Central memory CD8-positive, alpha-beta T cell (primary cell): ENCODE measurements around the gene ALDH7A1.
"Not testable (repeated sequence)": the region's sequence is repeated elsewhere in the genome, so short reads cannot be mapped to it uniquely, and the experiment has no call there.

Experiments used
- ATAC-seq: fragments of 150-1000 bp; cut with Tn5 transposase; replicated peaks from 2 replicates; pipeline ENCODE4 v1.10.0; 2022; ENCODE audit warnings: mild to moderate bottlenecking, moderate FRiP score, moderate number of reproducible peaks; ENCODE audit not compliant: poor library complexity, severe bottlenecking; ENCODE audit errors: extremely low read depth
- DNase-seq, 2 donors: peaks; one replicate each; pipeline ENCODE4 v3.0.0; 2021; ENCODE audit warnings: low spot score in 2 of 2
- H3K27ac Mint-ChIP-seq: one replicate; pipeline ENCODE4 v1.8.0; 2022; ENCODE audit warnings: low read depth, mild to moderate bottlenecking, moderate library complexity, mixed read lengths
- H3K27me3 Mint-ChIP-seq: one replicate; pipeline ENCODE4 v1.8.0; 2022; ENCODE audit warnings: mixed read lengths
- H3K36me3 Mint-ChIP-seq: one replicate; pipeline ENCODE4 v1.8.0; 2022; ENCODE audit warnings: mild to moderate bottlenecking, moderate library complexity, mixed read lengths; ENCODE audit not compliant: insufficient read depth
- H3K4me1 Mint-ChIP-seq: one replicate; pipeline ENCODE4 v1.8.0; 2022; ENCODE audit warnings: mixed read lengths
- H3K4me3 Mint-ChIP-seq: one replicate; pipeline ENCODE4 v1.8.0; 2022; ENCODE audit warnings: mild to moderate bottlenecking, moderate library complexity, mixed read lengths
- H3K9me3 Mint-ChIP-seq: one replicate; pipeline ENCODE4 v1.8.0; 2022; ENCODE audit warnings: mixed read lengths

ALDH7A1 gene

DNA sequence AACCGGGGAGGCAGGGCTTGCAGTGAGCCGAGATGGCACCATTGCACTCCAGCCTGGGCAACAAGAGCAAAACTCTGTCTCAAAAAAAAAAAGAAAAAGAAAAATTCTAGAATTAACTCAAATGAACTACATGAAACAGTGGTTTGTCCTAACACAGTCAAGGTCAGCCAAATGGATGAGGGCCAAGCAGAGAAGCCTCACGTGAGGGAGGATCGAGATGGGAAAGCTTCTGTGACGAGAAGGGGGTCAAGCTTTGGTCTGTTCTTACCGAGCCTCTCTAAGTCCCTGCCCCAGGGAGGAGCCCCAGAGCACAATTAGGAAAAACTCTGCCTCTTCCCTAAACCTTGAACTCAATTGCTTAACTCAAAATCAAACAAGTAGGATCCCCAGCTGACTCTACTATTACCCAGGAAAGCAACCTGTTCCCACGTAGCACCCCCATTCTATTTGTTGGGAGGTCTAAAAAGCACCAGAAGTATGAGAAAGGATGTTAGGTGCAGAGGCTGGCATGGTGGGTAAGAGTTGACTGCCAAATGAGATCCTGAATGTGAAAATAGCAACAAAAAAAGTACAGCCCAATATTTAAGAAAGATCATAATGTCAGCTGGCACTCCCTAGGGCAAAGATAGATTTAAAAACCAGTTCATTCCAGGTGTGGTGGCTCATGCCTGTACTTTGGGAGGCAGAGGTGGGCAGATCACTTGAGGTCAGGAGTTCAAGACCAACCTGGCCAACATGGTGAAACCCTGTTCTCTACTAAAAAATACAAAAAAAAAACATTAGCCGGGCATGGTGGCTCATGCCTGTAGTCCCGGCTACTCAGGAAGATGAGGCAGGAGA is 7.2 kb downstream of the ALDH7A1 start:
- Mint-ChIP-seq H3K36me3 (no peaks in the 10 kb centered on the region), H3K27ac (no peak overlapping the region), H3K4me1 (no peaks in the 10 kb centered on the region), H3K4me3 (no peak overlapping the region), H3K9me3 (no peaks in the 10 kb centered on the region), H3K27me3 (peaks cover 37% of the 10 kb centered on the region)
- ATAC-seq (no peak), DNase-seq (no peak)

- DNase-seq: no peak
- Mint-ChIP-seq H3K4me3 (no peak overlapping the region), H3K36me3 (no peaks in the 10 kb centered on the region), H3K9me3 (no peaks in the 10 kb centered on the region), H3K4me1 (no peaks in the 10 kb centered on the region), H3K27me3 (peaks cover 30% of the 10 kb centered on the region), H3K27ac (no peak overlapping the region)
- ATAC-seq: no peak
Observed at GRCh38 chr5:126583761-126584160, 11.3 kb downstream of the ALDH7A1 start.

DNA sequence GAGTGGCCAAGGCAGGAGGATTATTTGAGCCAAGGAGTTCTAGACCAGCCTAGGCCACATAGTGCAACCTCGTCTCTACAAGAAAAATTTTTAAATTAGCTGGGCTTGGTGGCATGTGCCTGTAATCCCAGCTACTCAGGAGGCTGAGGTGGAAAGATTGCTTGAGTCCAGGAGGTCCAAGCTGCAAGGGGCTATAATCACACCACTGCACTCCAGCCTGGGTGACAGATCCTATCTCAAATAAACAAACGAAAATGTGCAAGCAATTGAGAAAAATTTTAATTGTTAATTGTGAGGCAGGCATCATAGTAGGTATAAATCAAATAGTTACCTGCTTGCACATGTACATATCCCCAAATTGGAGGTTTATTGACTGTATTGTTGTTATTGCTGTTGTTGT is 15.3 kb downstream of the ALDH7A1 start:
- Mint-ChIP-seq H3K4me3 (no peak overlapping the region), H3K4me1 (no peaks in the 10 kb centered on the region), H3K9me3 (no peaks in the 10 kb centered on the region), H3K27me3 (peaks cover 19% of the 10 kb centered on the region), H3K27ac (no peak overlapping the region), H3K36me3 (no peaks in the 10 kb centered on the region)
- ATAC-seq (no peak), DNase-seq (no peak)

DNA sequence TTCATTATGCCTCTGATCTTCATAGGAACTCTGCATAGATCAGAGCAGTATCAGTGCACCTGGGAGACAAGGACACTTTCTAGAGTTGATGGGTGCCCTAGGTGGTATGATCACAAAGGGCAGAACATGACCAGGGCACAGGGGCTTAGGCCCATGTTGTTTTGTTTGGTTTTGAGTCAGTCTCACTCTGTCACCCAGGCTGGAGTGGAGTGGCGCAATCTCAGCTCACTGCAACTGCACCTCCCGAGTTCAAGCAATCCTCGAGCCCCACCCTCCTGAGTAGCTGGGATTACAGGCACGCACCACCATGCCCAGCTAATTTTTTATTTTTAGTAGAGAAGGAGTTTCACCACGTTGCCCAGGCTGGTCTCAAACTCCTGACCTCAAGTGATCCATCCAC is 17.6 kb downstream of the ALDH7A1 start:
- Mint-ChIP-seq H3K4me3 (no peak overlapping the region), H3K27ac (no peak overlapping the region), H3K9me3 (no peaks in the 10 kb centered on the region), H3K36me3 (no peaks in the 10 kb centered on the region), H3K4me1 (no peaks in the 10 kb centered on the region), H3K27me3 (peaks cover 6% of the 10 kb centered on the region)
- DNase-seq: no peak
- no peak for ATAC-seq

DNA sequence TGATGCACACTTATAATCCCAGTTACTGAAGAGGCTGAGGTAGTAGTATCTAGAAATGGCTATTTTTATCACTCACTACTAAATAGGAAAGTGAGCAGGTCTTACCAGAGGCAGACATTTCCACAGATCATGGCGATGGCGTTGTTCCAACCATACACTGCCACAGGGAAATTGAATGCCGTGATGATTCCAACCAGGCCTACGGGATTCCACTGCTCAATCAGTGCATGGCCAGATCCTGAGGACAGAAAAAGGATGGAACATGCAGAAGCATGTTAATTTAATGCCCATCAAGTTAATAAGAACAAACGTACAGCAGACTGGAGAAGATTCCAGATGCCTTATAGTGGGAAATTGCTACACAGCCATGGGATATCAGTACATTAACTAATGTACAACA is 18.0 kb downstream of the ALDH7A1 start:
- ATAC-seq: no peak
- H3K27ac Mint-ChIP-seq: no peak overlapping the region
- H3K27me3 Mint-ChIP-seq: peaks cover 9% of the 10 kb centered on the region
- no peaks in the 10 kb centered on the region for H3K36me3 Mint-ChIP-seq
- H3K4me1 Mint-ChIP-seq: no peaks in the 10 kb centered on the region
- no peak for DNase-seq
- H3K9me3 Mint-ChIP-seq: no peaks in the 10 kb centered on the region
- no peak overlapping the region for H3K4me3 Mint-ChIP-seq

DNA sequence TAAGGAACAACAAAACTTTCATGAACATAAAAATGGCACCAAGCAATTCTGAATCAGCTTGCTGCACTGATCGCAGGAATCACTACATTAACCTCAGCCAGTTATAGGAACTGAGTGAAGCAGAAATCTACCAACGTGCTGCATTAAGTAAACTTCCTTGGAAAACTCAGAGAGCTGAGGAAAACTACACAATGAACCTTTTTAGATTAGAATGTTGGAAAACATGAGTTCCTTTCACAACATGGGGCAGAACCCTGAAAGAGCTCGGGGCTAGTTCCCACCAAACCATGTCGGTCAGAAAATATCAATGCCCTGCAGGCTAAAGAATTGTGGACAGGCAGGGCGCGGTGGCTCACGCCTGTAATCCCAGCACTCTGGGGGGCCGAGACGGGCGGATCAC is 19.4 kb downstream of the ALDH7A1 start:
- DNase-seq (no peak), ATAC-seq (no peak)
- no peak overlapping the region for H3K4me3 Mint-ChIP-seq
- H3K27ac Mint-ChIP-seq: no peak overlapping the region
- peaks cover 18% of the 10 kb centered on the region for H3K27me3 Mint-ChIP-seq
- H3K9me3 Mint-ChIP-seq: no peaks in the 10 kb centered on the region
- H3K4me1 Mint-ChIP-seq: no peaks in the 10 kb centered on the region
- no peaks in the 10 kb centered on the region for H3K36me3 Mint-ChIP-seq

- no peak overlapping the region for H3K27ac Mint-ChIP-seq
- no peaks in the 10 kb centered on the region for H3K9me3 Mint-ChIP-seq
- ATAC-seq (no peak), DNase-seq (no peak)
- no peaks in the 10 kb centered on the region for H3K36me3 Mint-ChIP-seq
- peaks cover 30% of the 10 kb centered on the region for H3K27me3 Mint-ChIP-seq
- H3K4me3 Mint-ChIP-seq: no peak overlapping the region
- H3K4me1 Mint-ChIP-seq: no peaks in the 10 kb centered on the region
Observed at GRCh38 chr5:126568206-126568755, 26.7 kb downstream of the ALDH7A1 start.

DNA sequence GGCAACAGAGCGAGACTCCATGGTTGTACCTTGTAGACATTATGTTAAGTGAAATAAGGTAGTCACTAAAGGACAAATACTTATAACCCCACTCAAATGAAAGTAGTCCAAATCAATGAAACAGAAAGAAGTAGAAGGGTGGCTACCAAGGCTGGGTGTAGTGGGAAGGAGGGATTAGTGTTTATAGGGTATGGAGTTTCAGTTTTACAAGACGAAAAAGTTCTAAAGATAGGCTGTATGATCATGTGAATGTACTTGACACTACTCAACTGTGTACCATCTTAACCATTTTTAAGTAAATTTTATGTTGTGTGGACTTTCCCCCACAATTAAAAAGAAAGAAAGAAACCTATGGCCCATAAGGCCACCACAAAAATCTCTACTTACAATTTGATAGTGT is 32.2 kb downstream of the ALDH7A1 start:
- no peaks in the 10 kb centered on the region for H3K36me3 Mint-ChIP-seq
- no peak for DNase-seq
- no peak overlapping the region for H3K4me3 Mint-ChIP-seq
- H3K4me1 Mint-ChIP-seq: no peaks in the 10 kb centered on the region
- peaks cover 9% of the 10 kb centered on the region for H3K27me3 Mint-ChIP-seq
- no peak for ATAC-seq
- no peaks in the 10 kb centered on the region for H3K9me3 Mint-ChIP-seq
- H3K27ac Mint-ChIP-seq: no peak overlapping the region

- DNase-seq: no peak
- Mint-ChIP-seq H3K4me1 (no peaks in the 10 kb centered on the region), H3K36me3 (no peaks in the 10 kb centered on the region), H3K27me3 (peaks cover 9% of the 10 kb centered on the region), H3K27ac (no peak overlapping the region), H3K4me3 (no peak overlapping the region), H3K9me3 (no peaks in the 10 kb centered on the region)
- ATAC-seq: no peak
Observed at GRCh38 chr5:126561908-126562307, 33.1 kb downstream of the ALDH7A1 start.

DNA sequence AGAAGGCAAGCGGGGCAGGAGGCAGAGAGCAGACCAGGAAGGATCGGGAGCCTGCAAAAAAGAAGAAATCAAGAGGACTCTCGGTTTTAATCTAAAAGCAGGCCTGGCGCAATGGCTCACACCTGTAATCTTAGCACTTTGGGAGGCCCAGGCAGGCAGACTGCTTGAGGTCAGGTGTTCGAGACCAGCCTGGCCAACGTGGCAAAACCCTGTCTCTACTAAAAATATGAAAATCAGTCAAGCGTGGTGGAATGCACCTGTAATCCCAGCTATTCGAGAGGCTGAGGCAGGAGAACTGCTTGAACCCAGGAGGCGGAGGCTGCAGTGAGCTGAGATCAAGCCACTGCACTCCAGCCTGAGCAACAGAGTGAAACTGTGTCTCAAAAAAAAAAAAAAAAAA is 39.9 kb downstream of the ALDH7A1 start:
- not testable (repeated sequence) for H3K27ac Mint-ChIP-seq, H3K27me3 Mint-ChIP-seq, H3K4me1 Mint-ChIP-seq

GRCh38 chr5:126552614-126553013 is 42.4 kb downstream of the ALDH7A1 start:
- no peak for DNase-seq
- Mint-ChIP-seq H3K27me3 (no peaks in the 10 kb centered on the region), H3K4me3 (no peak overlapping the region), H3K27ac (no peak overlapping the region), H3K4me1 (no peaks in the 10 kb centered on the region), H3K36me3 (no peaks in the 10 kb centered on the region), H3K9me3 (no peaks in the 10 kb centered on the region)
- no peak for ATAC-seq

More for the DNA sequence above, 39.9 kb downstream of the ALDH7A1 start:
- DNase-seq, ATAC-seq, H3K9me3 Mint-ChIP-seq, H3K4me3 Mint-ChIP-seq, H3K36me3 Mint-ChIP-seq: not testable (repeated sequence)

DNA sequence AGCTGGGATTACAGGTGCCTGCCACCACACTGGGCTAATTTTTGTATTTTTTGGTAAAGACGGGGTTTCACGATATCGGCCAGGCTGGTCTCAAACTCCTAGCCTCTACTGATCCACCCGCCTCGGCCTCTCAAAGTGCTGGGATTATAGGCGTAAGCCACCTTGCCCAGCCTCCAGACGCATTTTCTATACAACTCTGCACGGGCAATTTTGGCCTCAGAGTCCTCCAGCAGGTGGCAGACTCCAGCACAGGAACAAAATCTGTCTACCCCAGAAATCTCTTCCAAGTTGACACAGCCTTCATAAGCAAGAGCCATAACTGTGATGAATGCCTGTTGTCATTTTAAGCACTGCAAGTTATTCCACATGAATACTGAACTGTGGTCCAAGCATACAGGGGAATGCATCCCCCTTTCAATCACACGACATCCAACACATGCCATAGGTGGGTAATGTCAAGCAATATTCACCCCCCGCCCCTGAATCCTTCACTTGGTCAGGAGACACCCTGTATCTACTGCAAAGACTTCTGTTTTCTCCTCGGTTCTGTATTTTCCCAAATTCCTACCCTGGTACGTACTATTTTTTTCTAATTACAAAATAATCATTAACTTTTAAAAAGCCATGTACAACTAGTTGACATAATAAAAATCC is 50.8 kb downstream of the ALDH7A1 start:
- no peaks in the 10 kb centered on the region for H3K9me3 Mint-ChIP-seq
- no peaks in the 10 kb centered on the region for H3K4me1 Mint-ChIP-seq
- H3K36me3 Mint-ChIP-seq: no peaks in the 10 kb centered on the region
- H3K27me3 Mint-ChIP-seq: no peaks in the 10 kb centered on the region
- H3K27ac Mint-ChIP-seq: no peak overlapping the region
- DNase-seq (no peak), ATAC-seq (no peak)
- H3K4me3 Mint-ChIP-seq: no peak overlapping the region

DNA sequence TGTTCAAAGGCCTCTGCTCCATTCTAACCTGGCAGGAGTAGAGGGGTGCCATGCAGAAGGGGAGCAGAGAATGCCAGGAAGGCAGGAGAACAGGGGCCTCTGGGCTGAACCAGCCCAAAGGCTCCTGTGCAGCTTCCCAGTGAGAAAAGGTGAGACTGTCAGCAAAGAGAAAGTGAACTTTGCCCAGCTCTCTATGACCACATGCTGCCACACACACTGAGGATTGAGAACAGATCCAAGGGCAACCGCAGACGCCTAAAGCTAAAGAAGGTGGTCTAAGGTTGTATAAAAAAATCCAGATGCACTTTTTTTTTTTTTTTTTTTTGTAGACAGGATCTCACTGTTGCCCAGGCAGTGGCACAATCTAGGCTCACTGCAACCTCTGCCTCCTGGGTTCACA is 51.4 kb downstream of the ALDH7A1 start:
- H3K4me1 Mint-ChIP-seq: no peaks in the 10 kb centered on the region
- no peak overlapping the region for H3K27ac Mint-ChIP-seq
- DNase-seq: no peak
- no peaks in the 10 kb centered on the region for H3K36me3 Mint-ChIP-seq
- no peaks in the 10 kb centered on the region for H3K9me3 Mint-ChIP-seq
- H3K27me3 Mint-ChIP-seq: no peaks in the 10 kb centered on the region
- H3K4me3 Mint-ChIP-seq: no peak overlapping the region
- no peak for ATAC-seq
